Measurements from ENCODE around the gene PAGE5. TPM values are rescaled to one million over a fixed set of nuclear protein-coding genes. Genes with fewer than 3 reads are reported as not detected.

Gene PAGE5, protein sequence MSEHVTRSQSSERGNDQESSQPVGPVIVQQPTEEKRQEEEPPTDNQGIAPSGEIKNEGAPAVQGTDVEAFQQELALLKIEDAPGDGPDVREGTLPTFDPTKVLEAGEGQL
- not detected for total RNA-seq

DNA sequence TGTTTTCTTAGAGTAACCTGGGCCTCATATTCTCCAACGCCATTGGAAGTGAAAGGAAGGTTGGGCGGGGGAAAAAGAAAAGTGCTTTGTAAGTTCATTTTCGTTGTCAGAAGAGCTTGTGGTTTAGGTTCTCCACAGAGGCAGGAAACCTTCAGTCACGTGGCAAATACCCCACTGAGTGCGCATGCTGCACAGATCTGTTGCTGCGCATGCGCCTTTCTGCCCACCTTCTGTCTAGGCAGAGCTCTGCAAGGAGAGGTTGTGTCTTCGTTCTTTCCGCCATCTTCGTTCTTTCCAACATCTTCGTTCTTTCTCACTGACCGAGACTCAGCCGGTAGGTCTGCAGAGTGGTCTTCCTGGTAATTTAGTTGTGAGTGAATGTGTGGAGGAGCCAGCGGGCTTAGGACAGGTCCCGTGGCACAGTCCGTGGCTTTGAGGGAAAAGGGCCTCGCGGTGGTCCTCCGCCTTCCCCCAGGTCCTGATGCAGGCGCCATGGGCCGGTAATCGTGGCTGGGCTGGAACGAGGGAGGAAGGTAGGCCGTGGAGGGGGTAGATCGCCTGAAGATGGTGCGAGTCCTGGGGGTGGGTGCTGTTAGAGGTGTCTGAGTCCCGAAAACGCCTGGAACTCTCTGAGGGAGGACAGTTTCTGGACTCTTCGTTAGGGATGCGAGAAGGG, at the start of gene PAGE5:
PAGE5 (plus strand) TSS at position 228 of the 676 bp plus-strand sequence. CDS start 1,037 bp downstream, outside the sequence.
- DNase-seq, result no peak

DNA sequence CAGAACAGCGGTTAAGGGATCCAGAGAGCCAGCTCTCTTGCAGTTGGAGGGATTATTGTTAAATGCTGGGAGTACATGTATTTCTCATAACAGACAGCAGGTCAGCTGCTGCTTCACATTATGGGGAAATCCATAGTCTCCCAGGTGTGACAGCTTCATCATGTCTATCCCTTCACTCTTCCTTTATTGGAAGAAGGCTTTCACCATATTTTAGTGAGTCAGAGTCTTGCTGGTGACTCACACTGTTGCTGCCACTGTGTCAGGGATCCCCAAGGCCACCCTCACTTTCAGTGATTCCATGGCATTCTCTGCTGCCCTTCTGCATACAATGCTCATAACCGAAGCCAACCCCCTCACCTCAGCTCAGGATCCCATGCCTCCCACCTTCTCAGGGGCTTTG, 32.9 kb upstream of the PAGE5 start:
- no peak for DNase-seq

DNA sequence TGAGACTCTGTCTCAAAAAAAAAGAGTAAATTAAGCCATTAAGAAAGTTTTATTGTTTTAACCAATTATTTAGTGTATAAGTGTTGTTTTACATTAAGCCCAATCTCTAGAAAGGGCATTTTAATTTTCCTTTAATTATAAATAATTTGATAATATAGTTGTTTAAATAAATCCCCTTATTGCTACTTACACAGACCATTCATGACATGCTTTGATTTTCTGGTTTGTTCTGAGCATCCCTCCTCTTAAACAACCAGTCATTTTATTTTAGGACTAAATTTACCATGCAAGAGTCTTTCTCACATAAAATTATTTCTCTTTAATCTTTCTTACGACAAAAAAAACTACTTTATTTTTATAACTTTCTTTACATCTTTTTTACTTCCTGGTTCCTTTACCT, 23.5 kb upstream of the PAGE5 start:
- DNase-seq, result no peak

DNA sequence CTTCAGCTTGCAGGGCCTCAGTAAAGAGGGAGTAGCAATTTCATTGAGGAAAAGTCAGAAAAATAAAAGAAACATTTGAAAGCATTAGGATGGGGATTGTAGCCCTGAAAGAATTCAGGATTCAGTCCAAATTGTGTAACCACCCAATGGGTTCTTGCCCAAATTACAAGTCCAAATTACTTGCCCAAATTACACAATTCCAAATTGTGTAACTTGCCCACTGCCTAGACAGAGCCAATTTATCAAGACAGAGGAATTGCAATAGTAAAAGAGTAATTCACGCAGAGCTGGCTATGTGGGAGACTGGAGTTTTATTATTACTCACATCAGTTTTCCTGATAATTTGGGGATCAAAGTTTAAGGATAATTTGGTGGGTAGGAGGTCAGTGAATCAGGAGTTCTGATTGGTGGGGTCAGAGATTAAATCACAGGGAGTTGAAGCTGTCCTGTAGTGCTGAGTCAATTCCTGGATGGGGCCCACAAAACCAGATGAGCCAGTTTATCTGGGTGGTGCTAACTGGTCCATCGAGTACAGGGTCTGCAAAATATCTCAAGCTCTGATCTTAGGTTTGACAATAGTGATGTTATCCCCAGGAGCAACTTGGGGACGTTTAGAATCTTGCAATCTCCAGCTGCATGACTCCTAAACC, 18.1 kb upstream of the PAGE5 start:
- DNase-seq, result no peak

DNA sequence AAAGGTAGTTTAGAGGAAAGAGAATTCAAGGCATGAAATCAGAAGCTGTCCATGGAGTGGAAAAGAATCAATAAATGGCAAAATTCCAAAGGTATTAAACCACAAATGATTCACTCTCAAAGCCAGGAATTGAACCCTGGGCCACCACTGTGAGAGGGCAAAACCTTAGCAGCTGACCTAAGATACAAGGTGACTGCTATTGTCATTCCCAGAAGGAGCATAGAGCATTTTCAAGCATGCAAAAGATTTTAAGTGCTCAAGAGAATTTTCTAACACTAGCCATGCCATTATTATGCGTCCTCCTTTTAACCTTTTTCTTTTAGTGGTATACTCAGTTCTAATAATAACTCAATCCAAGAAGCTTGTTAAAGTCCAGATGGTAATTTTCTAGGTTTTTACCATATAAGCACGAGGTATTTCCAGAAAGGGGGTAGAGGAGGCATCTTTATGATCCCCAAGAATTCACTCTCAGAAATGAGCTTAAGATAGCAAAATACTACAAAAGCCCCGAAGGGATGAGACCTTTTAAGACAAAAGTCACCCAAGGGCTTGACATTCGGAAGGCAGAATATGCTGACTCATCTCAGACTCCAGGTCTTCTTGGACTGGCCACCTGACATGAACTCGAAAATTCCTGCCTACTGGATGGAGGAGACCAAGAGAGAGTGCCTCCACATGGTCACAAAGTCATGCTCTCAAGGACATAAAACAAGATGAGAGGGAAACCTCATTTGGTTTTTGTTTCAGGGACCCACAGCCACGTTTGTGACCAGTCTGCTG, 13.8 kb upstream of the PAGE5 start:
- DNase-seq, result no peak

DNA sequence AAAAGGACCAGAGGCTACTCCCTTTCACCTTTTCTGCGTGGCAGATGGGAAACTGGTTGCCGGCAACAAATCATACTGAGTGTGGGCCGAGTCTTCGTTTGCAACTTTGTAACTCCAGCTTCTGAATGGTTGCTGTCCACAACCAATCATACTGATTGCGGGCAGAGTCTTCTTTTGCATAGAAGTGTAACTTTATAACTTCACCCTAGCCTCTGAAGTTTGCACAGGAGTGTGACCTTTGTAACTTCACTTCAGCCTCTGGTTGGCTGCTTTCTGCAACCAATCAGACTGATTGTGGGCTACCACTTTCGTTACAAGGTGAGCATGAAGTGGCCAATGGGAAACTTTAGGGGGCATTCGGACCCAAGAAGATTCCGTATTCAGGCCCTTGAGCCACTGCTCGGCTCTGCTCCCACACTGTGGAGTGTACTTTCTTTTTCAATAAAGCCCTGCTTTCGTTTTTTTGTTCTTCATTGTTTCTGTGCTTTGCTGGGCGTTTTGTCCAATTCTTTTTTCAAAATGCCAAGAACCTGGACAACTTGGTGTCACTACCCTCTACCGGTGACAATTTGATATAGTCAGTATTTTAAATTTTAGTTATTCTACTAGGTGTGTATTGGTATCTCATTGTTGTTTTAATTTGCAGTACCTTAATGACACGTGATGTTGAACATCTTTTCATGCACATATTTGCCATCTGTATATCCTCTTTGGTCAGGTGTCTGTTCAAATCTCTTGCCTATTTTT, 9.0 kb upstream of the PAGE5 start:
- no peak for DNase-seq

DNA sequence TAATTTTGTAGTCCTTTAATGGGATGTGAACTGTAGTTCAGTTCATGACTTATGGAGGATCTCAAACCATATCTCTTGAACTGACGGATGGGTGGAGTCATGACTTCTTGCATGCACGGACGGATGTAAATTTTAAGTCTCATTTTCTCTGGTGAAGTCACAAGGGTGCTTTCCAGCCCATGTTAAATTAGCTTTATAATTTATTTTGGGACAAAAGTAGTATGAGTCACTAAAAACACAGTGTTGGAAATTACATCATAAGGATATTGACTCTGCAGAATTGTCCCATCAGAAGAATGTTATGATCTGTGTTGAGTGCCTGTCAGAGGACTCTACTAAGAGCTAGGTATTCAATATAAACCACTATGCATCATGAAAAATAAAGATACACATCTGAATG, 6.8 kb upstream of the PAGE5 start:
- no peak for DNase-seq

DNA sequence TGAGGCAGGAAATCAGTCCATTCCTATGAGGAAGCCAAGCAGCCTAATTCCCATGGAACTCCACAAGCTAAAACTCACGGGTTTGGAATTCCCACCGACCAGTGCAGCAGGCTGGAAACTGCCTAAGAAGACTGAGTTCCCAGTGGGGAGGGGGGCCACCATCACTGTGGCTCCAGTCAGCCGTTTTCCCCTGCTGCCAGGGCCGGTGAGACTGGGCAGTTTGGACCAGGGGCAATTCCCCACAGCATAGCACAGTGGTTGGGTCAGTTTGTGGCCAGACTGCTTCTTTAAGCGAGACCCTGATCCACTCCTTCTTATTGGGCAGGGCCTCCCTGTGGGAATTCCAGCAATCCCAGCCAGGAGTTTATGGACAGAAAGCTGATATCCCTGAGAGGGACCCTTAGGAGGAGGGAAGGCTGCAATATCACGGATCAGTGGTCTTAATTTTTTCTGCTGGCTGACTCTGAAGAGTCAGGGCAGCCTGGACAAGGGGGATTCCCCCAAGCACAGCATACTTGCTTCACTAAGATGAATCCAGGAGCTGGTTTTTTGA, 20.7 kb downstream of the PAGE5 start:
- DNase-seq, result no peak

DNA sequence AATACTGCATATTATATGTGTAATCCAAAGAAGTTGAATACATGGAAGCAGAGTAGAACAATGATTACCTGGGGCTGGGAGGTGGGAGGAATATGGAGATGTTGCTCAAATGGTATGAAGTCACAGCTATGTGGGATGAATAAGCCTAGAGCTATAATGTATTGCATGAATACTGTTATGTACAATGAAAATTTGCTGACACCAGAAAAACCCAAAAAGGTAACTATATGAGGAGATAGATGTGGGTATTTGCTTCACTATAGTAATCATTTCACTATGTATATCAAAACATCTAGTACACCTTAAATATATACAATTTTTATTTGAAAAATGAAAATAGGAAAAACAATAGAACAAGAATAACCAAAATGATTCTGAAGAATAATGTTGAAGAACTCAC, 33.4 kb downstream of the PAGE5 start:
- no peak for DNase-seq

DNA sequence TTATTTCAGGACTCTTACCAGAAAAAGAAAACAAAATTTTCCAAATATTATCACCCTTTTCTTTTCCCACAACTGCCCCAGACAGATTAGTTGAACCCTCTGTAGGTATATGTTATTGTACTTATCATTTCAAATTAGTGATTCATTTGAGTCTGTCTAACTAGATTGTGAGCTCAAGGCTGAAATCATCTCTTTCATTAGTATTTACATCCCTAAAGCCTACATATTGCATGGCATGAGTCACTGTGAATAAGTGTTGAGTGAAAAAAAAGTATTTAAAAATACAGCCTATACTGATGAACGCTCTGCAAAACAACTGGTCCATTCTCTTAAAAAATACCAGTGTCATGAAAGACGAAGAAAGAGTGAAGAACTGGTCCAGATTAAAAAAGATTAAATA, 40.7 kb downstream of the PAGE5 start:
- DNase-seq, result no peak

DNA sequence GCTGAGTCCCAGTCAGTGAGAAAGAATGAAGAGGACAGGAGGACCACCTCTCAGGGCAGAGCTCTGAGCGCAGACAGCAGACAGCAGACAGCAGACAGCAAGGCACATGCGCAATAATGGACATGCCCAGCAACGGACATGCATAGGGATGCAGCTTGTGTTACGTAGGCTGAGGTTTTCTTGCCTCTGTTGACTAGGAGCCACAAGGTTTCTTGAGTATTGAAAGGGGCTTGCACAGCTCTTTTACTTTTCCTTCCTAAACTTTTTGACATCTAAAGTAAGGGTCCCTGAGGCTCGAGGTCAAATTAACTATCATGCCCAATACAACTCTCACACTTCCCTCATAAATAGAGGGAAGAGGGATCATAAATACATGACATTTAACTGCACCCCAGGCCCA, 44.7 kb downstream of the PAGE5 start, which contains the start of gene PAGE3:
PAGE3 (minus strand) TSS at position 101 of the 400 bp plus-strand sequence. CDS start 1,013 bp downstream, outside the sequence.
- DNase-seq, result no peak

Other genes with a start within 250 kb of the PAGE5 start
- 0.21 TPM for gene PFKFB1, start 226.2 kb upstream of the PAGE5 start, total RNA-seq
- 5.5 TPM for gene APEX2, start 220.0 kb upstream of the PAGE5 start, total RNA-seq
- gene ALAS2, start 189.4 kb upstream of the PAGE5 start, total RNA-seq, result 26.3 TPM
- not detected for gene PAGE2B, start 145.3 kb upstream of the PAGE5 start, total RNA-seq
- not detected for gene PAGE2, start 131.3 kb upstream of the PAGE5 start, total RNA-seq
- gene PAGE3, start 44.6 kb downstream of the PAGE5 start, total RNA-seq, result not detected
- gene MAGEH1, start 231.8 kb downstream of the PAGE5 start, total RNA-seq, result 56.1 TPM

Measured in tongue (tissue), 2 donors.